ENCODE data around the gene SPINT2.

DNA sequence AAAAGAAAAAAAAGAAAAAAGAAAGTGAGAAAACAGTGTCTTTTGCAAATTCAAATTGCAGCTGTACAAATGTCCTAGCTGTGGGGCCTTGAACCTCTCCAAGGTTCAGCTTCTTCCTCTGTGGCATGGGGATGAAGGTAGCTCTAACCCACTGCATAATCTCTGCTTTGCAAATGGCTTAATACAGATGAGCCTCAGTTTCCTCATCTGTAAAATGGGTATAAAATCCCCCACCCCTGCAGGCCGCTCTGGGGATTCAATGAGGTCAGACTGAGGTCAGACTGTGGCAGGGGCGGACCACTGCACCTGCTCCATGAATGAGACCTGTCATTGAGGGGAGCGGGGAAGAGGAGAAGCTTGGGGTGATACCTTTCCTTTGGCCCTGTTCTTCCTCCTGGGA is 46.2 kb upstream of the SPINT2 start:
- TF ChIP-seq POLR2A (IDR thresholded peaks at IDR 0.05; ENCODE audit: low read length) (no peak), GATA1 (IDR thresholded peaks at IDR 0.05; ENCODE audit: low read depth, low read length) (no peak)

Data from erythroblast (primary cell).